Glomerular visceral epithelial cell (primary cell): ENCODE results near the gene CD200.

ENCODE experiments used
- DNase-seq: peaks from one replicate; pipeline ENCODE4 v3.0.0-alpha.2; 2016; ENCODE audit errors: extremely low spot score

The CD200 gene

DNA sequence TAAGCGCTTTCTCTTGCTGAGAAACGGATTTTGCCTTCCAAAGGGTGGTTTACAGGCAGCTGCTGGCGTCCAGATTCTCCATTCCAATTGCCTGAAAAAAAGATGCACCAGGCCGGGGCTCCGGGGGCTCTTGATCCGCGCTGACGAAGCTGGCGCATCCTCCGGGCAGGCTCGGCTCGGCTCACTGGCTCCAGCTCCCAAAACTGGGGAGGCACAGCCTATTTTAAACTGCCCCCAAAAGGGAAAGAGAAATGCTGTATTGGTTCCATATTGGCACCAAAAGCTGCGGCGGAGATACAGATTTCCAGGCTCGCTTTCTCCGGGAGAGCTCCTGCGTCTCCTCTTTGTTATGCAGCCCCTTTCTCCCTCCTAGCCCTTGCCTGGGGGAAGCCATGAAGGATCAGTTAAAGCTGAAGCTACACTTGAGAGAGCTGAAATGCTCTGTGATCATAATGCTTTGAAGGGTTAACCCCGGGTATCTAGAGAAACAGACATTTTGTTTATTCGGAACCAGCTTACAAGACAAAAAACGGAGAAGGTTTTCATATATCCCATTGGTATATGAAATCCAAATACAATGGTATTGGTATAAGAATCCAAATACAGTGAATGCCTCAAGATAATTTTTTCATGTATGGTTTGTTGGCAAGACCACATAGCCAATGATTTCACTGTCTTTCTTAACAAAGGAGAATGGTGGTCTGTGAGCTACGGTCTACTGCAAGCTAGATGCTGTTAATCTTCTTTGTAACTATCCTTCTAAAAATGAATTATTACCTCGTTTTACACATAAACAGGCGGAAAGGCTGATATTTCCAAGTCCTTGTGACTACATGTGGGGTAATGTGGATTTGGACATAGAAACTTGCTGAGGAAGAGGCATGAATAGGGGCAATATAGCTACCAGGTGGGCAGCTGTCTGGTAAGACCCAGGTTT lies 693 bp downstream of the CD200 start:
- DNase-seq = peak; percentile 15

DNA sequence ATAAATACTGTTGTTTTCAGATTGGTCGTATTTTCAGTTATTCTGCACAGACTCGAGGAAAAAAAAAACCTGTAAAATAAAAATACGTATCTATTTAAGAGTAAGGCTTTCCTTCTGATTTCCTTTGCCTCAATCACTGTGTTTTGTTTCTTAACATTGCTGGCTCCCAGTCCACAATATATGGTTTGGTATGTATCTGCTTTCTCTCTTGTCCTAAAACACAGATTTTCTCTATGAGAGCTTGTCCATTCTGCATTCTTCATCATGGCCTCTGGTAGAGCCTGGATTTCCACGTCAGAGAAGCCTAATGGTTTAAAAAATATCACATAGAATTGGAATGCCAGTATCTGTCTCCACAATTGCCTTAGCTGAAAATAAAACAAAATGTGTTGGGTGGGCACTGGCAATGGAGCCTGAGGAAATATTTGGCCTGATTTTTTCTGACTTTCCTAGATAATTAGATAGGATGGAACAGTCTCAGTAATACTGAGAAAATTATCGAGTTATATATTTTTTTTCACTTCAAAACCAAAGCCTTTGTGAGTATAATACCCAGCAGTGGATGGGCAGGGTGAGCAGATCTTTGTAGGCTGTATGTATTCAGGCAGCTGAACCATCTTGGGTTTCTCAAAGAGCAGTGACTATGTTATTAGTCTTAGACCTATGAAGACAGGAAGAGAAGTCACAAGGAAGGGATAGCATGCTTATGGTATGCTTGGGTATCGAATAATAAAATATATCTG lies 1.9 kb downstream of the CD200 start:
- DNase-seq = no peak

DNA sequence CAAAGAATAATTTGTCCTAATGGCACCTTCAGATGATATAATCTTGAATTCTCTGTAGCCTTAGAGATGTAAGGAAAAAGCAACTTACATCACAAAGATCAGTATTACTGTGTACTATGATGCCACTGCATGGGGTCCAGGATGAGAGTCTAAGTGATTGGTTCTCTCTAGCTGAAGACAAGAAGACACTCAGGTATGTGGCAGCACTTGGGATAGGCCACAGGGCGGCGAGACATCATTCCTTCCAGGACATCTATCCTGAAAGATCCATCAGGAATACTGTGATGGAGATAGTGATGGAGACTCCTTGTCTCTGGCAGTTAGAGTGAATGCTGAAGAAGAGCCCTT lies 2.5 kb downstream of the CD200 start:
- no peak for DNase-seq

DNA sequence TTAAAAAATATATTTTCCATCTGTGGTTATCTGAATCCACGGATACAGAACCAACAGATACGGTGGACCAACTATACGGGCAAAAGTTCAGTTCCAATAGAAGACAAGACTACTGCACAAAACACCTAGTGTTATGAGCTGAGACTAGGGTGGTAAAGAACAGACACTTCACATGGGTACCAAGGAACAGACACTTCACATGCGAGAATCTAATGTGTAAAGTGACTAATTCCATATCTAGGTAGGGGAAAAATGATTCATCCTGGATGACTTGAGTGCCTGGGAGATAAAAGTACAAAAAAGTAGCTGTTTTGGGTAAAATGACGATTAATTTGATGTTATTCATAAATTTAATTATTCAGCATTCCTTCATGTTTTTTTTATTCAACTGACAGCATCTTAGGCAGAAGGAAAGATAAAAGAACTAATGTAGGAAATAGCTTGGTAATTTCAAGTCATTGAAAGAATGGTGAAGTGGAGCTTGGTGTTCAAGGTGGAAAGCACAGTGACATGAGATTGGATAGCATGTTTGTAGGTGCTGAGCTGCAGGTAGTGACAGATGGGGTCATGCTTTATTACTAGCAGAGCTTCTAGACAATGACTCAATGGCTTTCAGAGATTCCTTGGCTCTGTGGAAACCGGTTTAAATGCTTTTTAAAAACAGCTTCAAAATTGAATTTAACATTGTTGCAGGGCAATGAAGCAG lies 5.2 kb downstream of the CD200 start:
- DNase-seq = no peak

DNA sequence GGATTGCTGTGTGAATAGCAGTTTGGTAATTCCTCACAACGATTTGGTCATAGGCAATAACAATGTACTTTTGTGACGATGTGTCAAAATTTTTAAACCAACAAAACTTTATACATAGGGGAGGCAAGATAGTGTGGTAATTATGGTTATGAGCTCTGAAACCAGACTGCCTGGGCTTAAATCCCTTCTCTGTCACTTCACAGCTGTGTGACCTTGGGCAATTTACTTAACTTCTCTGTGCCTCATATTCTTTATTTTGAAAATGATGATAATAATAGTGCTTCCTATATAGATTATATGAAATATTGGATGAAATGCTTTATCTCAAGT lies 5.7 kb downstream of the CD200 start:
- DNase-seq = no peak

DNA sequence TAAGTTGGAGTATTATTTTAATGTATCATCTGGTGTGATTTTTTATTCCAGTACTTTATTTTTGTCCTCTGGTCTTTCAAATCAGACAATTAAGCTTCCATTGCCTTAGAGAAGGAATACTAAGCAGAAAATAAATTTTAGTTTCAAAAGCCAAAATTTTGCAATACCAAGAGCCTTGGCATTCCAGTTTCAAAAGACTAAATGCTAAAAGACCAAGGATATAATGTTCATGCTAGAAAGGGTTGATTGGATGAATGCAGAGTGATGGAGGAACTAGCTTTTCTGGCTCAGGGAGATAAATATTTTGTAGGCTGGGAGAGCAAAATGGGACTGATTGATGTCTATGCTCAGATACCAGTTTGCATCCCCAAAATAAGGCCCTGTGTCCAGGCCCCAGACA lies 6.2 kb downstream of the CD200 start:
- no peak for DNase-seq

DNA sequence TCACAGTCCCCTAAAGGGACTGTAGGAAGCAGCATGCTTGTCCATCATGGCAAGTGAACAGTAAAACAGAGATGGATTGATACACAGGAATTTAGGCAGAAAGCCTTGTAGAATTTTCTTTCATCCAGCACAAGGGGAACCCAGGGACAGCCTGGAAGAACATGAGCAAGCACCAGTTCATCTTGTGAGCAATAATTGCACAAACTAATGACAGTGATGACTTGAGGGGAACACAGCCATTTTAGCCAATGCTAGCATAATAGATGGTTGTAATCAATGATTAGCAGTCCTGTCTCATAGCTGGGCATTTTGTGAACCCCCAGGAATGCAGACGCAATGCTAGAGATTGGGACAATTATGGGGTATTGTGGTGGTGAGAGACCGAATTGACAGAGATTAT lies 6.7 kb downstream of the CD200 start:
- DNase-seq = no peak

DNA sequence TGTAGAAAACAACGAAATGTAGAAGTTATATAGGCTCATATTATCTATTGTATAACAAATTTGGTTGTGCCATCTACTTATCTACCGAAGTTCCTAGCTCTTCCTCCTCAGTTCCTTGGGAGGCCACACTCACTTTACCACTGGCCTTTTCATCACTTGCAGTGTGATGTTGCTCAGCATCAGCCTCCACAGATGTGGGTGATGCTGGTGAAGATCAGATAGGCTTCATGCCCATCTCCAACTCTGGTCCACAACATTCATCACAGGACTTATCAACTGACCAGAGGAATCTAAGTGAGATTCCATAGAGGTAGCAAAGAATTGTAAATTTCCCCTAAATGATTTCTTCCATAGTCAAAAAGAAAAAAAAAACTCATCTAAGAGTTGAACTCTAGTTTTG lies 8.4 kb downstream of the CD200 start:
- DNase-seq = no peak

DNA sequence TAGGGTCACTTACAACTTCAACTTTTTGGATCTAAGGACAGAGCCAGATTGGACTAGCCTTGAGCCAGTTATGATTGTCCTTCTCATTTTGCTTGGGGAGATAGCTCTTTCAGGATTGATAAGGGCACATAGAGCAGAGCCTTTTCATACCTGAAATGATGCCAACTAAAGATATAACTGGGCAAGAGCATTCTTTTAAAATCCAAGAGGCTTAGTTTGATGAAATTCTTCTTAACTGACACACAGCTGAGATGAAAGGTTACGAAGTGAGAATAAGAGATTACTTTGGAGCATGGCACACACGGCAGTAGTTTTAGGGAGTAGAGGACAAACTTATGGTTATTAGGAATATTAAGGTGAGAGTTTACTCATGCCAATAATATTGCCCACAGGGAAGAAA lies 12.7 kb downstream of the CD200 start:
- DNase-seq = no peak

DNA sequence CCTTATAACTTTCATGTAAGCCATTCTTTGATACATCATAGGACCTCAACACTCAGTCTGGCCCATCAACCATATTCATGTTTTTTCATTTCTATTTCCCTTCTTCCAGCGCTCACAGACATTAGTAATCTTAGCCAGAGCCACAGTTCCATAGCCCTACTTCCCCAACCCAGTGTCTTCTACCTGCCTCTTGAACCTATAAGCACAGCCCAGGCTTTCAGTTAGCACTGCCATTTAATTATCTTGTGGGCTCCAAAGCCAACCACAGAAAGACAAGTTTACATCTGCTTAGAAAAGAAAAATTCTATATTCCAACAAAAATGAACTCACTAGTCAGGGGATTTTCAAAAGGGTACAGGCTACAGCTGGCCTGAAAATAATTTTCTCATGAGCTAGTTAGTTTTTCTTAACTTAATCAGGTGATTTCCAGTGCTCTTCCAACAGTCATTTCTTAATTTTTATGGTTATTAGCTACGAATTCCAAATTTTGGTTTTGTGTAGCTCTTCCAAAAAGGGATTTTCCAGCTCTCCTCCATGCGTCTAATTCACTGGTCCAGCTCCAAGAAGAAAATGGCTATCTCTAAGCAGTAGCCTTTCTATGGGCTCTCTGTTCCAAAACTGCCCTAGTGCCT lies 13.7 kb downstream of the CD200 start:
- no peak for DNase-seq

DNA sequence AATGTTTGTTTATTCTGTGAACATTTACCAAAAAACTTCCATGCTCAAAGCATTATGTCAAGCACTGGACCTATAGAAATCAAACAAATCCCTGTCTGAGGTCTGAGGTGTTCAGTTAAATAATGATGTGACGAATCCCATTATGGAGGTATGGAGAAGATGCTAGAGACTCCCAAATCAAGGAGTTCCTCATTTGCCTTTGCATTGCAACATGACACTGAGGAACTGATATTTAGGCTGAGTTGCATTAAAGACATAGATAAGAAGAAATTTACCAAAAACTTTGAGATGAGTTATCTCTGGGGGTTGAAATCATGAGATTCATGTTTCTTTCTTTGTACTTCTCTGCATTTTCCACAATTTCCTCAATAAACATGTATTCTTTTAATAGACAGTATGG lies 16.0 kb downstream of the CD200 start:
- DNase-seq = no peak

DNA sequence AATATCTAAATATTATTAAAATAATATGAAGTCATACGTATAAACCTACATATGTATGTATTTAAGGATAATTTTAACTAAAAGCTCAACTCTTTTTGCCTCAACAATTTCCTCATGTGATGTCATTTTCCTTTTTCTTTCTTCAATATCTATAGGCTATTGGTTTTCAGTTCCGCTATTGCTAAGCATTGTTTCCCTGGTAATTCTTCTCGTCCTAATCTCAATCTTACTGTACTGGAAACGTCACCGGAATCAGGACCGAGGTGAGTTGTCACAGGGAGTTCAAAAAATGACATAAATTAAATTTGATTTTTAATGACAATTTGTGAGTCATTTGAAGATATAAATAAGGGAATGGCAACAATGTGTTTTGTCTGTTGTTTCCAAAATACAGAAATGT lies 16.6 kb downstream of the CD200 start:
- DNase-seq = no peak

DNA sequence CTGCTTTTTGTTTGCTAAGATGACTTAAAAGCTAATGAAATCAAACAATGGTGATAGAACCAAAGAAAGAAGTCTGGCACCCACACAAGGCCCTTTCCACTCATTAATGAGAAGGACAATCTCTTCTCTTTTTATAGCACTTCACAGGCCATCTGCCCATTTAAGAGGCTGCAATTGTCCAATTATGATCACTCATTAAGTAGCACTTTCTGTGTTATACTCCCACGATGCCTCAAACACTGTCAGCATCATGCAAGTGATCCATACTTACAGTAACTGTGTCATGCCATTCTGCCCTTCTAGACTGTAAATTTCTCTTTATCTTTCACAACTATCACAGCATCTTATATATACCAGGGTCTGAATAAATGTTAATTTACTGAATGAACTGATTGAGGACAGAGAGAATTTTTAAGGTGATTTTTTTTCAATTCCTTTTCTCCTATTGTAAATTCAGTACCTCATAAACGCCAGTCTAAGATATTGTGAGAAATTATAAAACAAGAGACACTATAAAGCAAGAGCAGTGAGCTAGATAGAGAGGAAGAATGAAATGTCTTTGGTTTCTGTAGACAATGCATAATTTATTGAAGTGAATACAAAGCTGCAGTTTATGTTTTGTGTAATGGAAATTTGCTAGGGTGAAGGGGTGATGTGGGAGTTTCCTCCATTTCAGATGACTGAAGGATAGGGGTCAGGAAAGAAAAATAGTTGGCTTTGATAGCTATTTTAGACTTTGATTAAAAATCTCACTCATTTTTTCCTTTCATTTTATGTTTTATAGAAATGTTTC lies 17.3 kb downstream of the CD200 start:
- DNase-seq = no peak

DNA sequence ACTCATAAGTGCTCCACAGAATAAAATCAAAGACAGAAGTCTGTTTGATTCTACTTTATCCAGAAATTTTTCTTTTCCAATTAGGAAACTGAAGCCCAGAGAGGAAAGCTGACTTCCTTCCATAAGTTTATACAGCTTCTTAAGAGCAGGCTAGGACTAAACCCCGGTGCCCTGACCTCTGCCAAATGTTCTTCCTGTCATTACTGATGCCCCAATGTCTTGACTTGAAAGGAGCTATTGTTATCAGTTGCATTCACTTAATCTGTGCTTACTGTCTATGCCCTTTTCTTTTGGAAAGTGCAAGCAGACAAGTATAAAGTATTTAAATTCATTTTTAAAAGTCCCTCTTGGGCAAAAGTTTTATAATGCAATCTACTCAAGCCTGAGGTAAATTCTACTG lies 18.1 kb downstream of the CD200 start:
- DNase-seq = no peak

DNA sequence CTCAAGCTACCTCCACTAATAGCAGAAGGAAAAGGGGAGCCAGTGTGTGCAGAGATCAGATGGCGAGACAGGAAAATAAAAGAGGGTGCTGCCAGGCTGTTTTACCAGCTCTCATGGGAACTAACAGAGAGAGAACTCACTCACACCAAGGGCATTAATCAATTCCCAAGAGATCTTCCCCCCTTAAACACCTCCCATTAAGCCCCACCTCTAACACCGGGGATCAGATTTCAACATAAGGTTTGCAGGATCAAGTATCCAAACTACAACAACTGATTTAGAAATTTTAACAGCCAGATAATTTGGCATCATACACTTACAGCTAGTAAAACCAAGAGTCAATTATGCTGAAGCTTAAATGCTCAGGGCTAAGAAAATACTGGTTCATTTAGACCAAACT lies 18.9 kb downstream of the CD200 start:
- DNase-seq = no peak

DNA sequence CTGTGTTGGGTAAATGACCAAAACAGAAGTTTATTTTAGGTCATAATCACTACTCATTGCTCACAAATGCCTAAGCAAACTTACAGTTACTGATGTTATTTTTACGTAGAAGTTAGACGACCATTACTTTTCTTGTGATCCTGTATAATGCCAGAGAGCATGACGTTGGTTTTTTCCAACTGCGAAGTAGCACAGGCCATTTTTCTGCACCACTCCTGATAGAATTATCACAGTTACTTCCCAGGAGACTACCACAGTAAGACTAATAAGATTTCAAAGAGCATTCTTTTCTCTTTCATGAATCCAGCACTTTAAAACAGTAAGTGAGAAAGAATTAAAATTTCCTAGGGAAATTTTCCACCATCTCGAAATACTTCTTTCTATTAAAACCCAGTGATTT lies 19.8 kb downstream of the CD200 start:
- DNase-seq = no peak

DNA sequence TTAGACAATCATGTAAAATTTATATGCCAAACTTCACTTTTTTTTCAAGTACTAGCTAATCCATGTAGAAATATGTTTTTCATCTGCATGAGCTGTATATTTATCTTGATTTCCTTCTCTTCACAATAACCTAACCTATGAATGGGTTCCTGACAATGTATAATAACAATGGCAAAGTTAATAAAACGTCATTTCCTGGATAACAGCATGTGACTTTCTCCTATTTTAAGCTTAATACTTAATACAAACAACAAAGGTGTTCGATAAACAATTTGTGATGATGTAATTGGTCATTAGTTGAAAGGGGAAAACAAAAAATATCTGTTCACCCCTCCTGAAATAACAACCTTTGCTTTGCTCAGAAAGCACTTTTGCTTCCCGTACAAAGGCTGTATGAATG lies 20.4 kb downstream of the CD200 start:
- DNase-seq = no peak

DNA sequence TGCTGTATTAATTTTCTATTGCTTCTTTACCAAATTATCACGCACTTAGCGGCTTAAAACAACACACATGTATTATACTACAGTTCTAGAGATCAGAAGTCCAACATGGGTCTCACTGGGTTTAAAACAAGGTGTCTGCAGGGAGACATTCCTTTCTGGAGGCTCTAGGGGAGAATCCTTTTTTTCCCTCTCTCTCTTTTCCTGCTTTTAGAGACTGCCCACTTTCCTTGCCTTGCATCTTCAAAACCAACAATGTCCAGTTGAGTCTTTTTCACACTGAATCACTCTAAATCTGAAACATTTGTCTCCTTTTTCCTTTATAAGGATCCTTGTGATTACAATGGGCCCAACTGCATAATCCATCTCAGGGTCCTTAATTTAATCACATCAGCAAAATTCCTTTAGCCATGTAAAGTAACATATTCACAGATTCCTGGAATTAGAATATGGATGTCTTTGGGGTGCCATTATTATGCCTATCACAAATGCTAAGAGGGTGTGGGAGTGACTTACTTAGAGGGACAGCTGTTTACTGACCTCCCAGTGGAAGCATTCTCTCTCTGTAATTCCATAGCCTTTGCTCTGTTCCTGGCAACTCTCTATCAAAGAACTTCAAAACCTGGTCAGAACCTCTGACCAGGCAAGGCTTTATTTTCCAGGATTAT lies 21.8 kb downstream of the CD200 start:
- DNase-seq = no peak

DNA sequence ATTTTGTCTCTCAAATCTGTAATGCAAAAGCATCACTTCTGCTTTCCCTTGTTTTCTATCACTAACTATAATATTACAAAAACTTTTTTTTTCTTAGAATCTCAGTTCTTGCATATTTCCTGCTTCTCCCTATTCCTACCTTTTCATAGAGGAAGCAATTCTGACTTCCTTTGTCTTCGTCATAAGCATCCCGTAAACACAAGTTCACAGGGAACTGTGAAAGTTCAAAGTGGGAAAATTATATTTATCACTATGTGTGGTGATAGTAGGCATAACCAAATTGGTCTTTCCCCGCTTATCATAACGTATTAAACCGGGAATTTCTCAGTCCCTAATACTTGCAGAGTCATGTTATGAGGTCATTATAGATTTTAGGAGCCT lies 22.3 kb downstream of the CD200 start:
- DNase-seq = no peak

DNA sequence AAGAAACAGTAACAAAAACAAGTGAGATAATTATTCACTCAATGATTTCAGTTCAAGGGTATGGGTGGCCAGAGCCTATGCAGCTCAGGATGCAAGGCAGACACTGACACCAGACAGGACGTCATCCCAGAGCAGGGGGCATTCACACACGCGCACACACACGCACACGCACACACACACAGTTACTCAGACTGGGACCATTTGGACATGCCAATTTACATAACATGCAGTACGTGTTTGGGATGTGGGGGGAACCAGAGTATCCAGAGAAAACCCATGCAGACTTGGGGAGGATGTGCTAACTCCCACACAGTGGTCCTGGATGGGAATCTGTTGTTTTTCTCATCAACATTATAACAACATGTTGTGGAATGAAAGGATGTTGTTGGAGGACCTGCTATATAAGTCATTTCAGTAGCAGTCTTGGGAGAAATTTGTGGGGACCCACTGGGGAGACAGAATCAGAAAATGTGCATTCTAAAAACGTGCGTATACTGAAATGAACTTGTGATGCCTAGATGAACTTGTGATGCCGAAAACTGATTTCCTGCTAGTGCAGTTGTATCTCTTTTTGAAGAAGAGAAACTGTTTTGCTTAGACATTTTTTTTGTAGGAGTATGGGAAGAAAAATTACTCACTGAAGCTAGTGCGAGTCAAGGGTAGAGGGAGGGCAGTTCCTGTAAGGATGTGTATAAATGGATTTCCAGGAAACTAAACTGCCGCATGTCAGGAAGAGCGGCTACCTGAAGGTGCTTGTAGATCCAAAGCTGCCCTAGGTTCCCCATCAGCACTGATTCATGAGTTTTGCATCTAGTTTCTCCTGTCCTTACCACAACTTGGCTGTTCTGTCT lies 25.2 kb downstream of the CD200 start:
- DNase-seq = no peak
